ENCODE data around the gene SH2B2.
"Not testable (repeated sequence)": the region's sequence is repeated elsewhere in the genome, so short reads cannot be mapped to it uniquely, and the experiment has no call there.

The SH2B2 gene

GRCh38 chr7:102287111-102287980, 678 bp downstream of the SH2B2 start:
- DNase-seq: no peak

GRCh38 chr7:102287981-102288278, 1.3 kb downstream of the SH2B2 start:
- DNase-seq: no peak

- DNase-seq: no peak
Observed at GRCh38 chr7:102288285-102288930, 1.7 kb downstream of the SH2B2 start.

GRCh38 chr7:102289057-102289456, 2.4 kb downstream of the SH2B2 start:
- no peak for DNase-seq

GRCh38 chr7:102291056-102291915, 4.6 kb downstream of the SH2B2 start:
- no peak for DNase-seq

- no peak for DNase-seq
Observed at GRCh38 chr7:102291916-102292267, 5.2 kb downstream of the SH2B2 start.

GRCh38 chr7:102292813-102293798, 6.4 kb downstream of the SH2B2 start:
- DNase-seq: no peak

- DNase-seq: no peak
Observed at GRCh38 chr7:102294589-102294988, 7.9 kb downstream of the SH2B2 start.

- no peak for DNase-seq
Observed at GRCh38 chr7:102295346-102296178, 8.9 kb downstream of the SH2B2 start.

GRCh38 chr7:102296179-102296438, 9.4 kb downstream of the SH2B2 start:
- DNase-seq: no peak

GRCh38 chr7:102296514-102296913, 9.8 kb downstream of the SH2B2 start:
- DNase-seq: no peak

- DNase-seq: no peak
Observed at GRCh38 chr7:102297487-102298218, 11.0 kb downstream of the SH2B2 start.

- DNase-seq: no peak
Observed at GRCh38 chr7:102300643-102301221, 14.1 kb downstream of the SH2B2 start.

GRCh38 chr7:102301367-102301766, 14.7 kb downstream of the SH2B2 start:
- DNase-seq: not testable (repeated sequence)

GRCh38 chr7:102302025-102302424, 15.4 kb downstream of the SH2B2 start:
- DNase-seq: no peak

- DNase-seq: no peak
Observed at GRCh38 chr7:102303669-102304422, 17.2 kb downstream of the SH2B2 start.

GRCh38 chr7:102304668-102305067, 18.0 kb downstream of the SH2B2 start:
- DNase-seq: no peak

GRCh38 chr7:102305414-102306268, 19.0 kb downstream of the SH2B2 start:
- no peak for DNase-seq
